ENCODE results near the gene MED17.

DNA sequence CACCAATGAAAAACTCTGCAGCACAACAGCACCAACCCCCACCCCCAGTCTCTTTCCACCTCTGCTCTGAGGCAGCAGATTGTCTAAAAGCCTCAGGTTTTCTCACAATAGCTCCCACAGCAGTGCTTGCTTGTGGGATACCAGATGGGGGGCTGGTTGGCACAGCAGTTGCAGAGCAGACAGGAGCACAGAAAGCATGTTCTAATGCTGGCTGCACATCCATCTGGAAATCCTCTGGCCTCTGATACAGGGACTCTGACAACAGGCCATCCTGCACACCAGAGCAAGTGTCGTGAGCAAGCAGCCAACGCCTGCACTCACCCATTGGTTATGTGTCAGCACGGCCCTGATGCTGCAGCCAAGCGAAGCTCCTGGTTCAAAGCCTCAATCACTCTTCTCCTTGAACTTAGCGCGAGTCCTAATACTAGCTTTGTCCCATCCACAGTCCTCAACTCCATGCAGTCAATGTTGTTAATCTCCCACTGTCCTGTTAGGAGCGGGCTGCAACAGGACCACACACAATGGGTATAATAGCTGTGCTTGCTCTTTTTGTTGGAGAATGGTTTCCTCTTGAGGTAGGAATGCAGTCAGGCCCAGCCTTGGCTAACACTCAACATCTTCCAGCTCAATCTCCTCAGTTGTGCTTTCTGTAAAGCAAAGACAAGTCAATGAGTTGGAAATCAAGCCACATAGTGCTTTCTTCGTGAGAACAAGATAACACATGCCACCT, 36.0 kb downstream of the MED17 start:
- TF ChIP-seq TAF1 (IDR thresholded peaks at IDR 0.05; ENCODE audit: borderline replicate concordance, low read depth, low read length), result no peak
- no peak for TF ChIP-seq POLR2A (IDR thresholded peaks at IDR 0.05; ENCODE audit: low read depth, low read length)
